AG09319 (cell line): ENCODE data around the gene TMIGD2.
"Not testable (repeated sequence)": the region's sequence is repeated elsewhere in the genome, so short reads cannot be mapped to it uniquely, and the experiment has no call there.

ENCODE experiments used
- DNase-seq: peaks from one replicate; pipeline ENCODE4 v3.0.0-alpha.2; 2010; ENCODE audit warnings: low read depth; ENCODE audit errors: extremely low read depth
- TF ChIP-seq, protein P1 (sequence below): IDR thresholded peaks from 2 replicates; pipeline ENCODE4 v1.5.1; 2011; ENCODE audit warnings: low read depth, mild to moderate bottlenecking, inconsistent platforms, low read length, moderate library complexity

Gene TMIGD2

DNA sequence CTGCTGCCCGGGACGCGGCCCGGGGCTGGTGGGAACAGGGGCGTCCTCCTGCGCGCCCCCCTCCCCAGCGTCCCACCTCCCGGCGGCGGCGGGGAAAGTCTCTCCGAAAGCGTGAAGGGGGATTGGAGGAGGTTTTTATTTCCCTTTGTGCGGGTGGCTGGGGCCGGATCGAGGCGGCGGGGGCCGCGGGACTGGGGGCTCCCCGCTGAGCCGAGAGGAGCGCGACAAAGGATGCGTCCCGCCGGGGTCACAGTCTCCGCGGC is 23.0 kb downstream of the TMIGD2 start:
- DNase-seq, result no peak
- TF ChIP-seq, protein P1, sequence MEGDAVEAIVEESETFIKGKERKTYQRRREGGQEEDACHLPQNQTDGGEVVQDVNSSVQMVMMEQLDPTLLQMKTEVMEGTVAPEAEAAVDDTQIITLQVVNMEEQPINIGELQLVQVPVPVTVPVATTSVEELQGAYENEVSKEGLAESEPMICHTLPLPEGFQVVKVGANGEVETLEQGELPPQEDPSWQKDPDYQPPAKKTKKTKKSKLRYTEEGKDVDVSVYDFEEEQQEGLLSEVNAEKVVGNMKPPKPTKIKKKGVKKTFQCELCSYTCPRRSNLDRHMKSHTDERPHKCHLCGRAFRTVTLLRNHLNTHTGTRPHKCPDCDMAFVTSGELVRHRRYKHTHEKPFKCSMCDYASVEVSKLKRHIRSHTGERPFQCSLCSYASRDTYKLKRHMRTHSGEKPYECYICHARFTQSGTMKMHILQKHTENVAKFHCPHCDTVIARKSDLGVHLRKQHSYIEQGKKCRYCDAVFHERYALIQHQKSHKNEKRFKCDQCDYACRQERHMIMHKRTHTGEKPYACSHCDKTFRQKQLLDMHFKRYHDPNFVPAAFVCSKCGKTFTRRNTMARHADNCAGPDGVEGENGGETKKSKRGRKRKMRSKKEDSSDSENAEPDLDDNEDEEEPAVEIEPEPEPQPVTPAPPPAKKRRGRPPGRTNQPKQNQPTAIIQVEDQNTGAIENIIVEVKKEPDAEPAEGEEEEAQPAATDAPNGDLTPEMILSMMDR, result no peak

DNA sequence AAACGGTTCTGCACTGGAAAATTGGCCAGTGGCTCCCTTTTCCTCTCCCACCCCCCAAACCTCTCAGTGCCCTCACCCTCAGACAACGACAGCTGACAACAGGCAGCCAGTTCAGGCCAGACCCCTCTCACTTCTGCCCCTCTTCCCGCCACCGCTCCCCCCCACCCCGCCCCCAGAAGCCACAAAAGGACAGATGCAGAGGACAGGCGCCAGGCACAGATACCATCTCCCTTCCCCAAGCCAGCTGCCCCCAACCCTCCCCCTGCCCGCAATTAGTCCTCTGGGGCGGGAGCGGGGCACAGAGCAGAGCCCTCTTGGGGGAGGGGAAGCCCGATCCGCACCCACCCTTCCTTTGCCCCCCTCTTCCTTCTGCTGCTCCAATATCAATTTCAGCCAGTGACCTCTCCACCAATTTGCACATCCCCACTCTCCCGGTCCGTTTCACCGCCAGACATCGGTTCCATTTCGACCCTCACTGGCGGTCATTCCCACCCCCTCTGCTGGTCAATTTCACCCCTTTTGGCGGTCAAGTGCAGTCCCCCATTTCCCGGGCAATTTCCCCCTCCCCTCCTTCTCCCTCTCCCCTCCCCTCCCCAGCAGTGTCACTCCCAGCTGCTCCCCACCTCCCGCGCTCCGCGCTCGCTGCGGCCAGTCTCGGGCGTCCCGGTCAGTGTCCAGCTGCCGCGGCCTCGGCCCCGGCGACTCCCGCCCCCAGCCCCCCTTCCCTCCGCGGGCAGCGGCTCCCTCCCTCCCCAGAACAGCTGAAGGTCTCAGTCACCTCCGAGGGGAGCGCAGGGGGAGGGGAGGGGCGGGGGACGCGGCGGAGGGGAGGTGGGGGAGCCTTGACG is 23.5 kb downstream of the TMIGD2 start, which contains the start of gene SHD:
SHD (plus strand) TSS at position 848 of the 848 bp plus-strand sequence. CDS start 798 bp downstream, outside the sequence.
- no peak for DNase-seq
- TF ChIP-seq, protein P1, result no peak

DNA sequence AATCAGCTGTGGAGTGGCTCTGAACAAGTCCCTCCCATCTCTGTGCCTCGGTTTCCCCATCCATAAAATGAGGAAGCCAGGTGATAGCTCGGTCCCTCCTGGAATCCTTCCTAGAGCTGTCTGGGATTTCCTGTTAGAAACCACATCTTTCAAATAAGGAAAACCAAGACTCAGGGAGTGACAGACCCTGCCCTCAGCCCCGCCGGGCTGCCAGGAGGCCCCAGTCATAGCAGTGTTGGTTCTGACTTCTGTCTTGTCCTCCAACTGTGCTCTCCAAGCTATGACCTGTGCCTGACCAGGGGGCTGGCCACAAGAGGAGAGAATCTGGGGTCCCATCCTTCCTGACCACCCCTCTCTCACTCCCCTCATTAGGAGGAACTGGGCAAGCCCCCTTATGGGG is 24.2 kb downstream of the TMIGD2 start:
- no peak for DNase-seq
- TF ChIP-seq, protein P1, result no peak

DNA sequence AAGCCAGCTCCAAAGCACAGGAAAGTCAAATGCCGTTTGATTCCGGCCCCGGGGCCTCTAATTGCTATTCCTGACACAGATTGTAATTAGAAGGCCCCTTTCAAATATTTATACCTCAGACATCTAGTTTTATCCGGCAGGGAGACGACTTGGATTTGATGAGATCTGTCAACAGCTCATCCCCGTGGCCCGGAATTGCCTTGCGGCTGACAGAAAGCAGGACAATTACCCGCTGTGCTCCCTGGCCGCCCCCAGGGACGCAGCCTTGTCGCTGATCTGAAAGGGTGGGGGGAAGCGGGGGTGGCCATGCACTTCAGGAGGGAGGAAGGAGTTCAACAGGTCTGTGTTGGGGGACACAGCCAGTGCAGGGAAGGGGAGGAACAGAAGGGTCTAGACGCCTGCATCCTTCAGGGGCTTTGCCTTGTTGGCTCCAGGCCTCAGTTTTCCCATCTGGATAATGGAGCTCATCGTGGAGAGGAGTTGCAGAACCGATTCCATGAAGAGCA is 24.9 kb downstream of the TMIGD2 start:
- TF ChIP-seq, protein P1, result no peak
- no peak for DNase-seq

DNA sequence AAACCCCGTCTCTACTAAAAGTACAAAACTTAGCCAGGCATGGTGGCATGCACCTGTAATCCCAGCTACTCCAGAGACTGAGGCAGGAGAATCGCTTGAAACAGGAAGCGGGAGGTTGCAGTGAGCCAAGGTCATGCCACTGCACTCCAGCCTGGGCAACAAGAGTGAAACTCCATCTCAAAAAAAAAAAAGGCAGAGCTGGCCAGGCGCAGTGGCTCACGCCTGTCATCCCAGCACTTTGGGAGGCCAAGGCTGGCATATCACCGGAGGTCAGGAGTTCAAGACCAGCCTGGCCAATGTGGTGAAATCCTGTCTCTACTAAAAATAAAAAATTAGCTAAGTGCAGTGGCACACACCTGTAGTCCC is 27.9 kb downstream of the TMIGD2 start:
- not testable (repeated sequence) for DNase-seq

DNA sequence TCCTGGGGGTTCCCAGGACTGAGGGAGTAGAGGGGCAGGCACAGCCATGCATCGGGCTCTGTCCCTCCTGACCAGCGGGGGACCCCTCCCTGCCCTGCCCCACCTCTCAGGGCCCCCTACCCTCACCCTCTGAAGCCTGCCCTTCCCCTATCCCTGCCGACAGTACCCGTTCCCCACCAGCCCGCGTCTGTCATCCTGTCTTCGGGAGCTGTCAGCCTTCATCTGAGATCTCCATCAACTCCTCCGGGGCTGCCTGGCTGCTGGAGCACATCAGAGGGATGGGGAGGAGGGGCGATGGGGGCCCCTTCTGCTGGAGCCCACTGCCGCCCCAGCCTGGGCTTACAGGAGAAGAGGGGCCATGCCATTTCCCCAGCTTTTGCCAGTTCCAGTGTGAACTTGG is 29.3 kb downstream of the TMIGD2 start:
- TF ChIP-seq, protein P1, result no peak
- DNase-seq, result no peak

DNA sequence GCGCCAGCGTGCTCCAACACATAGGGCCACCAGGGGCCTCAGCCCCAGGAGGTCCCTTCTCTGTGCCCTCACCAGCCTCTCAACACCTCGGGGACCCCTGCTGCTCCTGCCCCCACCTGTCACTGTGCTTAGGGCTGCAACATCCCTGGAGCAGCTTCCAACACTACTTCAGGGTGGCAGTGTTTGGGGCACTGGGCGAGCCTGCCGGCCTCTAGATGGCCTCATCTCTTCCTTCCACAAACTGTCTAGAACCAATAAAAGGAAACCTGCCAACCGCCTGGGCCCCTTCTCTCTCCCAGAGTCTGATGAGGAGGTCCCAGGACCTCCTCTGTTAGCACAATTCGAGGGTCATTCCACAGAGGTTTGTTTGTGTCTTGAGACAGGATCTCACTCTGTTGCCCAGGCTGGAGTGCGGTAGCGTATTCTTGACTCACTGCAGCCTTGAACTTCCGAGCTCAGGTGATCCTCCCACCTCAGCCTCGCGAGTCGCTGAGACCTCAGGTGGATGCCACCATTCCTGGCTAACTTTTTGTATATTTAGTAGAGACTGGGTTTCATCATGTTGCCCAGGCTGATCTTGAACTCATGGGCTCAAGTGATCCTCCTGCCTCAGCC is 33.3 kb downstream of the TMIGD2 start:
- TF ChIP-seq, protein P1, result no peak
- DNase-seq, result no peak
